HG03135 (cell line): ENCODE results near the gene SAMD8.
"Not testable (repeated sequence)": the region's sequence is repeated elsewhere in the genome, so short reads cannot be mapped to it uniquely, and the experiment has no call there.

Source experiments
- ATAC-seq: cut with Tn5 transposase; IDR thresholded peaks from one replicate; pipeline ENCODE4 v1.9.1; 2021; ENCODE audit warnings: mild to moderate bottlenecking, moderate library complexity; ENCODE audit not compliant: unreplicated experiment

Gene SAMD8

DNA sequence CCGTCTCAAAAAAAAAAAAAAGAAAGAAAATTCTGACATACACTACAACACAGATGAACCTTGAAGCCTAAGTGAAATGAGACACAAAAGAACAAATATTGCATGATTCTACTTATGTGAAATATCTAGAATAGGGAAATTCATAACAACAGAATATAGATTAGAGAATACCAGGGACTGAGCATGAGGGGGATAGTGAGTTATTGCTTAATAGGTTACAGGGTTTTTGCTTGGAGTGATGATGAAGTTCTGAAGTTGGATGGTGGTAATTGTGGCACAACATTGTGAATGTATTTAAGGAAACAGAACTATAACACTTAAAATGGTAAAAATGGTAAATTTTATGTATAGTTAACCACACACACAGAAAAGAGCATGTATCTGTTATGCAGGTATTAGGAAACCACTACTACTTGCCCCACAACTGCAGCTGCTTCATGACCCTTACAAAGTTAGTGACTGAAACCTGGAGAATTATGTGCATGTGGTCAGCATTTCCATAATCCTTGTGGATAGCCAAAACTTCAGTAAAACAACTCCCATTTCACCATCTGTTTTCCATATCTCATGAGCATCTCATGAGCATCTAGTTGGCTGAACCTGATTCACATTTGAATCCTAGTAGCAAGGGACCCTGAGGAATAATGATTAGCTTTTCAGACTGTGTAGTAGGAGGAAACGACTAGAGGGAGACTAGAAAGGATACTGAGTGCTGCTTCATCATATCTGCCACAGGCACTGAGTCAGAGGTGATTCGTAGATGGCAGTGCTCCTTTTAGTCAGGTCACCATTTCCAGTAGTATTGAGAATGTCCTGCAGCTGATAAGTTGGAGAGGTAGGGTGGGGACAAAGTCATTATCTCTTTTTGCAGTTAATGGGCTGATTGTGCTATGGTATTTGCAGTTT is 26.3 kb downstream of the SAMD8 start:
- no peak for ATAC-seq

DNA sequence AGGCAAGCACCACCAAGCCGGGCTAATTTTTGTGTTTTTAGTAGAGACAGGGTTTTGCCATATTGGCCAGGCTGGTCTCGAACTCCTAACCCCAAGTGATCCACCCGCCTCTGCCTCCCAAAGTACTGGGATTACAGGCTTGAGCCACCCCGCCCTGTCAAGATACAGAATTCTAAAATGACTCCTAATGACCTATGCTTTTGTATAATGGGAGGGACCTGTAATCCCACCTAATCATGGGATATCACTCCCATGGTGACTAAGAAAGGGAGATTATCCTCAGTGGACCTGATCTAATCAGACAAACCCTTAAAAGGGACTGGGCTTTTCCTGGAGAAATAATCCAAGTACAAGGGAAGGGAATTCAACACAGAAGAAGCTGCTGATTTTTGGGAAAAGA is 28.8 kb downstream of the SAMD8 start:
- ATAC-seq, result no peak

DNA sequence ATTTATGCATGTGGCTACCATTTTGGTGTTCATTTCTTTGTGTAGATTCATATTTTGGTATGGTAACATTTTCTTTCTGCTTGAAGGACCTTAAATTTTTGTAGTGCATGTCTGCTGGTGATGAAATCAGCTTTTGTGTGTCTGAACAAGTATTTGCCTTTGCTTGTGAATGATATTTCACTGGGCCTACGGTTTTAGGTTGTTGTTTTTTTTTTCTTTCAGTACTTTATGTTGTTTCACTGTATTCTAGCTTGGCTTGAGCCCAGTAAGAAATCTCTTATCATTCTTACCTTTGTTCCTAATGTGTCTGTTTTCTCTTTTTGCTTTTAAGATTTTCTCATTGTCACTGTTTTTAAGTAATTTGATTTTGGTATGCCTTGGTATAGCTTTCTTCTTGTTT is 31.9 kb downstream of the SAMD8 start:
- no peak for ATAC-seq

DNA sequence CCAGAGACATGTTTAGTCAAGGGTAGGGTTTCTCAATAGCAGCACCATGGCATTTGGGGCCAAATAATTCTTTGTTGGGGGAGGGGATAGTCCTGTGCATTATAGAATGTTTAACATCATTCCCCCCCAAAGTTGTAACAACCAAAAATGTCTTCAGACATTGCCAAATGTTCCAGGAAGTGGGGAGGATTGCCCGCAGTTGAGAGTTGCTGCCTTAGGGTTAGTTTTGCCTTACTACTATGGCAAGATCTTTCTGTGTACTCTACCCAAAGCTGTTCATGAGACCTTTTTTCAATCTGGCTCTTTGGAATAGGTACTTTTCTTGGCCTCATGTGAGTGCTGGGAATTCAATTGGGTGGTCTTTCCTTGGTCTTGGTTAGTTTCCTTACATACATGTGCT is 34.1 kb downstream of the SAMD8 start:
- ATAC-seq, result no peak

DNA sequence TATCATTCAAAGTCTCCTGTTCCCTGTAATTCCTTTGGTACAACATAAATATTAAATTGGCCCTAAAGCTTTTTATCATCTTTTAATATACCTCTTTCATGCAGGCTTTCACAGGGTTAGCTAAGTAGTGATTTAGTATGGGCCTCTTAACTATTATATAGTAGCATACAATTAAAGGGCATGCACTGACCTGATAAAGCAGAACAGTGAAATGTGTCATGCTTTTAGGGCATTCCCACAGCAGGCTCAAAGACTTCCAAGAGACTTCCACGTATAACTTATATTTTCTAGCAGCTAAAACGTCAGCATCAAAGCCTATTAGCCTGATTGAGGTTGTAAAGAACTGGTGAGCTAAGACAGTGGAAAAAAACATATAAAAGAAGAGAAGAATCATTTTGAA is 35.3 kb downstream of the SAMD8 start:
- no peak for ATAC-seq

DNA sequence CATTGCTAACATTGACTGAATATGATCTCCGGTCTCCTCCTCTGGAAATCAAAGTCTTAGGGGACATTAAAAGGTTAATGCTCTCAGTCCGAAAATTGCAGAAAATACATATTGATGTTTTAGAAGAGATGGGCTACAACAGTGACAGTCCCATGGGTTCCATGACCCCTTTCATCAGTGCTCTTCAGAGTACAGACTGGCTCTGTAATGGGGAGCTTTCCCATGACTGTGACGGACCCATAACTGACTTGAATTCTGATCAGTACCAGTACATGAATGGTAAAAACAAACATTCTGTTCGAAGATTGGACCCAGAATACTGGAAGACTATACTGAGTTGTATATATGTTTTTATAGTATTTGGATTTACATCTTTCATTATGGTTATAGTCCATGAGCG is 39.2 kb downstream of the SAMD8 start:
- no peak for ATAC-seq

DNA sequence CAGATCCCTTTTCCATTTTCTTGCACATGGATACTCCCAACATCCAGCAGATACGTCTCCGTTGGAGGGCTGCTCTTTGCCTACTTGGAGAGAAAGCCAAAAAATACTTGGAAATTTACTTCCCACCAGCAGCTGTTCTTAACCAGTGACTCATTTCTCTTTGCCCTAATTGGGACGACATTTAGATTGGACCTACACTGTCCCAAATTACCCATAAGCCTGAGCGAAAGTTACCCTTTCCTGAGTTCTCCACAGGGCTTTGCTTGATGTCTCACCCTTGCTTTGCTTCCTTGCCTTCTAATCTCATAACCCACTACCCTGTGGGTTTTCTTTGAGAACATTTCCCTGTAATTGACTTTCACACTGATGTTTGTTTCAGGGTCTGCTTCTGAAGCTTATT is 48.1 kb downstream of the SAMD8 start:
- no peak for ATAC-seq

DNA sequence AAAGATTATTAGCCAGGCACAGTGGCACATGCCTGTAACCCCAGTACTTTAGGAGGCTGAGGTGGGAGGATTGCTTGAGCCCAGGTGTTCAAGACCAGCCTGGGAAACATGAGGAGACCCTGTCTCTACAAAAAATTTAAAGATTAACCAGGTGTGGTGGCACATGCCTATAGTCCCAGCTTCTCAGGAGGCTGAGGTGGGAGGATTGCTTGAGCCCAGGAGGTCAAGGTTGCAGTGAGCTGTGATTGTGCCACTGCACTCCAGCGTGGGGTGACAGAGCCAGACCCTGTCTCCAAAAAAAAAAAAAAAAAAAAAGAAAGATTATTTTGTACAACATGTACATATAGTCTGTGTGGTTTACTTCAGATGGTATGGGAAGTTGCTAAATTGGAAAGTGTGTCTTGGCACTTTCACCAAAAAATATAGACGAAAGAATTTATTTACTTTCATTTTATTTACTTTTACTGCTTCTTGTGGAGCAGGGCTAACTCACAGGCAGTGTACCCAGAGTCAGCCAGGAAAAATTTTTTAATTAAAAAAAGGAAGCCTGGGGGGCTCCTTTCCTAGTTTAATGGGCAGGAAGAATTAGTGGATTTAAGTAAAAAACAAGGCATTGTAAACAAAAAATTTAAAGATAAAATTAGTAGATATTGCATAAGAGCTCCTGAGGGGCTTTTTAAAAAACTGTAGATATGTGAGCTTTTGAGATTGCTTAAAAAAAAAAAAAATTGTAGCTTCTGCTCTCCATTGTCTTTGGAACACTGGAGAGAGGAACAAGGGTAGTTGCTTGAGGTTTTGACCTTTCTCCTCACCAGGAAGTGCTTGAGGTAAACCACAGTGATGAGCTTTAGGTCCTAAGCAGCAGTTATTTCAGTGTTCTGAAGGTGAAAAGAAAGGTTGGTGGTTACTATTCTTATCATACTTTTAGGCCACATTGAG is 54.5 kb downstream of the SAMD8 start:
- ATAC-seq, result peak; percentile 78

DNA sequence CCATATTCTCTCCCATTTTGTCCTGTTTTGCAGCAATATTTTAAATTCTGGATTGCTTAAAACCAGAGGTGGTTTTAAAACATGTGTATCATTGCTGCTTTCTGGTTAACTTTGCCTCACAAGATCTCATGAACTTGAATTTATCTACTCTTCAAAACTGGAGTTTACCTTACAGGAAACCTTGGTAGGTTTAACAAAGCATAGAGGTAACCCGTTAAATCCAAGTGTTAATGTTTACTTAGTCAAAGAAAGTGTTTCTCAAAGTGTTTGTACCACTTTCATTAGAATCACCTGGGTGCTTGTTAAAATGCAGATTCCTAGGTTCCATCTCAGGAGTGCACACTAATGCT is 55.1 kb downstream of the SAMD8 start:
- no peak for ATAC-seq

DNA sequence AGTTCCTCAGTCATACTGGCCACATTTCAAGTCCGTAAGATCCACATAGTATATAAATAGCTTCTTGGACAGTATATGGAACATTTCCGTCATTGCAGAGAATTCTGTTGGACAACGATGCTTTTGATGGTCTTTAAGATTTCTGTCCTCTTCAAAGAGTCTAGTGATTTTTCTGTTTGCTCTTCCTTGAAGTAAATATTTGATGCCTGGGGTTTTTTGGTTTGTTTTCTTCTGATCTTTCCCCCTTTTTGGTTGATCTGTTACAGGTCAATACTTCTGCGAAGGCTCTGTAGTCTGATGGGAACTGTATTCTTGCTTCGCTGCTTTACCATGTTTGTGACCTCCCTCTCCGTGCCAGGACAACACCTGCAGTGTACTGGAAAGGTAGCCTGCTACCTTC is 56.8 kb downstream of the SAMD8 start:
- no peak for ATAC-seq

DNA sequence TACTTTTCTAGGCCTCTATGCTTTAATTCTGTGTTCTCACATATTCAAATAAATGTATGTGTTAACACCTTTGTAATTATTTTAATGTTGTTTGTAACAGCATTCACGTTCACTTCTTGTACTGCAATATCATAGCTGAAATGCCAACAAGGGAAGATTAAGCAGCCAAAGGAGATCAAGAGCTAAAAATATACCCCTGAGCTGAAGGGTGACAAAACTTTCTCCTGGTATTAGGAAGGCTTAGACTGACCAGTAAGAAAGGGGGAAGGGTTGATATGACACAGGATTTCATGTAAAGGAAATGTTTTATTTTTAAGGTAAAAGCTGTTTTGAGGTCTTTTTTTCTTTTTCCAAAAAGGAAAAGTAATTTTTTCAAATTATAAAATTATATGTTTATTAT is 58.8 kb downstream of the SAMD8 start:
- no peak for ATAC-seq

DNA sequence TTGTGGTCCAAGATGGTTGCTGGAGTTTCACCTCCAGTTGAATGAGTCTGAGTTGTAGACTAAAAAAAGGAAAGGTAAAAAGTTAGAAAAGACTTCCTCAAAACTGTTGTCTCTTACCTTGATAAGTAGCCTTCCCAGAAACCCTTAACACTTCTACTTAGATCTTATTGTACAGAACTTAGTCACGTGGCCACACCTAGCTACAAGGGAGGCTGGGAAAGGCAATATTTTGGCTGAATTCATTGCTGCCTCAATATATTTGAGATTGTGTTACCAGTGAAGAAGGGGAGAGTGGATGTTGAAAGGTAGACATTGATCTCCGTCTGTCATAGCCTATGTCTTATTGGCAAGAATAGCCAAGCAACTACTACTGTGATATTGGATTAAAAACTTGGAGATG is 63.6 kb downstream of the SAMD8 start:
- ATAC-seq, result no peak

DNA sequence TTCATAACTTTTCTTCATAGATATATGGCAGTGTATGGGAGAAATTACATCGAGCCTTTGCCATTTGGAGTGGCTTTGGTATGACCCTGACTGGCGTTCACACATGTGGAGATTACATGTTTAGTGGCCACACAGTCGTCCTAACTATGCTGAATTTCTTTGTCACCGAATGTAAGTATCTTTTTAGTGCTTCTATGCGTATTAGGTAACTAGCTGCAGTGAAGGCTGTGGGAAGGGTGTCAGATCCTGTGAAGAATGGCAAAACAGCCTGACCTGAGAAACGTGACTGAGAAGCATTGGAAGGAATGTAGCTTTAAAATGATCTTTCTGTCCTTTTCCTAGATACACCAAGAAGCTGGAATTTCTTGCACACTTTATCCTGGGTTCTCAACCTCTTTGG is 64.6 kb downstream of the SAMD8 start:
- no peak for ATAC-seq

DNA sequence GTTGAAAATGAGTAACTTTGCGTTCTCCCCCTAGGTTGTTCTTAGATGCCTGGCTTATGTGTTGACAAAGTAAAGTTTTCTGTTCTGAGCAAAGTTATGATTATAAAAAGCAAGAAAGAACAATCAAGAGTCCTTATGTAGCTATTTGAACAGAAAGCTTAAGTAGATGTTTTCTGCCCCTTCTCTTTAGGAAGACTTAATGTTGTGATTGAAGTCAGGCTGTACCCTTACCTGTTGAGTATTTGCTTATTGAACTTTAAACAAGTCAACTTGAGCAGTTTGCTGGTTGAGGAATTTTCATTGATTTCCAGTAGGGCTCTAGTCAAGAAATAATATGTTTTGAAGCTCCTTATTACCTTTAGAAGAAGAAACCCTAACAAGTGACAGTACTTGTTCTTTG is 65.3 kb downstream of the SAMD8 start:
- no peak for ATAC-seq

DNA sequence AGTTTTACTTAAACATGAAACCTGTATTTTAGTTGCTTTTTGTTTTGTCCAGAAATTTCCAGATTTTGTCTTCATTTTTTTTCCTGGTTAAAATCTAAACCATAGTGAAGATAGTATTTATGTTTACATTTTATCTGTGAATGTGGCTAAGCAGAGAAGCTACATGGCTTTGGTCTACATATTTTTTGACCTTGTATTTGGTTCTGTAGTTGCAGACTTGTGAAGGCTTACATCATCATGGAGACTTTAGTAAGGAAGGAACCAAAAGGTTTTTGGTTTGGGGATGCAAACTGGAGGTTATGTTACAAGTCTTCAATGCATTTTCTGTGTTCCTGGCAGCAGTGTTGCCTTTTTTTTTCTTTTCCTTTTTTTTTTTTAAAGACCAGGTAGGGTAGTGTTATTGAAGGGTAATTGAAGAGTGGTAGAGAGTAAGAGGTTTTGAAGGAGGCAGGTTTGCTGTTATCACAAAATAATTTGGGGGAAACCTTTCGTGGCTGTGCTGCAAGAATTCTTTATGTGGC is 68.3 kb downstream of the SAMD8 start:
- ATAC-seq, result no peak

DNA sequence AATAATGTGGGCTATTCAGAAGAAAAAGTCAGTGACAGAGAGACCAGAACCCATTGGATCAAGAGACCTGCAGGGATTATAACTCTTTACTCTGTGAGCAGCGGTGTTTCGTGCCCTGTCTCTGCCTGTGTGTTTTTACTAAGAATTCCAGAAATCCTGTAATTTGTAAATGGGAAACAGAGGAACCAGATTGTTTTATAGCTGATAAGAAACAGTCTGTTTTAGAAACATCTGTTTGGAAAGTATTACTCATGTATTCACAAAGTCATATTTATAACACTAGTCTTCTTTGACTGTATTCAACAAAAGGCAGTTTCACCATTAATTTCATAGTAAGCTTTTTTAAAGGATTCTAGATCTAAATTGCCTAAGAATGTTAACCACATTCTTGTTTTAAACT is 69.1 kb downstream of the SAMD8 start:
- no peak for ATAC-seq

DNA sequence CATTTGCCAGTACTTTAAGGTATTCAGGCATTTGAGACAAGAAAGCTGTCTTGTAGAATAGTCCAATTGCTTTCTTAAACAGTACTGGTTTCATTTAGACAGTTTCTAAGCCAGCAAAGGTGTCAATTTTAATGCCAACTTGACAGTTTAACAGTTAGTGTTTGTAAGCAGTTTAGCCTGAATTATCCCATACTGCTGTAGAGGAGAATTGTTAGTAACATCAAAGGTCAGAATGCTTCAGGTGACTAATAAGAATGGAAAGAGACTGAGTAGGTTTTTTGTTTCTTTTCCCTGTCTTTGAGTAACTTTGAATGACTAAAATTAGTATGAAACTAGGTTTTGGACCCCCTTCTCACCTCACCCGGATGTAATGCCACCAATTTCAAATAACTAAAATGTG is 69.6 kb downstream of the SAMD8 start:
- no peak for ATAC-seq

DNA sequence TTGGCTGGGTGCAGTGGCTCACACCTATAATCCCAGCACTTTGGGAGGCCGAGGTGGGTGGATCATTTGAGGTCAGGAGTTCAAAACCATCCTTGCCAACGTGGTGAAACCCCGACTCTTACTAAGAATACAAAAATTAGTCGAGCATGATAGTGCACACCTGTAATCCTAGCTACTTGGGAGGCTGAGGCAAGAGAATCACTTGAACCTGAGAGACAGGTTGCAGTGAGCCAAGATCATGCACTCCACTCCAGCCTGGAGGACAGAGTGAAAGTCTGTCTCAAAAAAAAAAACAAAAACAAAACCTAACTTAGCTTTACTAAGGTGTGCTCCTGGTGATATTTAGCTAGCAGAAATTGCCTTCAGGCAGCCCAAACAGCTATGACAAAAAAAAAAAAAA is 74.9 kb downstream of the SAMD8 start:
- ATAC-seq, result no peak

DNA sequence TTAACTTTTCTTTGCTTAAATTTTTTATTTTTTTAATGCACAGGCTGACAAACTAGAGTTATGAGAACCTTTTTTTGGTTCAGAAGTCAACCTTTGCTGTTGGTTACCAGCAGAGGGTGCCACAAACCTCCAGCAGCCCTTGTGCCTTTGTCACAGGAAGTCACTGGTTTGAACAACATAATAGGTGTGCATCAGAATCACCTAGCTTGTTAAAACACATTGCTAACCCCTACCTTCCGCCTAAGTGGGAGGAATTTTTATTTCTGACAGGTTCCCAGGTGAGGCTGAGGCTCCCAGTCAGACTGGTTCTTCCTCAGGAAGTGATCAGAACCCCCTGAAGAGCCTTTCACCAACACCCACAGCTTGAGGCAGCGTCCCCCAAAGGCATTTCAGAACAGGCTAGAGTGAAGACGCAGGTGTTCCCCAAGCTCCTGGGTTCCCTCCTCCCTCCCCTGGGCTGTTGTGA is 76.5 kb downstream of the SAMD8 start:
- ATAC-seq, result no peak

DNA sequence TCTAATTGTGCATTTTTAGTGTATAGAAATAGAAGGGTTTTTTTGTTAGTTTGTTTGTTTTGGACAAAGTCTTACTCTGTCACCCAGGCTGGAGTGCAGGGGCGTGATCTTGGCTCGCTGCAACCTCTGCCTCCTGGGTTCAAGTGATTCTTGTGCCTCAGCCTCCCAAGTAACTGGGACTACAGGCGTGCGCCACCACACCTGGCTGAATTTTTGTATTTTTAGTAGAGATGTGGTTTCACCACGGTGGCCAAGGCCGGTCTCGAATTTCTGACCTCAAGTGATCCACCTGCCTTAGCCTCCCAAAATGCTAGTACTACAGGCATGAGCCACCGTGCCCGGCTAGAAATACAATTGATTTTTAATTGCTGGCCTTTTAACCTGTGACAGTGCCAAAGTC is 77.1 kb downstream of the SAMD8 start:
- not testable (repeated sequence) for ATAC-seq

DNA sequence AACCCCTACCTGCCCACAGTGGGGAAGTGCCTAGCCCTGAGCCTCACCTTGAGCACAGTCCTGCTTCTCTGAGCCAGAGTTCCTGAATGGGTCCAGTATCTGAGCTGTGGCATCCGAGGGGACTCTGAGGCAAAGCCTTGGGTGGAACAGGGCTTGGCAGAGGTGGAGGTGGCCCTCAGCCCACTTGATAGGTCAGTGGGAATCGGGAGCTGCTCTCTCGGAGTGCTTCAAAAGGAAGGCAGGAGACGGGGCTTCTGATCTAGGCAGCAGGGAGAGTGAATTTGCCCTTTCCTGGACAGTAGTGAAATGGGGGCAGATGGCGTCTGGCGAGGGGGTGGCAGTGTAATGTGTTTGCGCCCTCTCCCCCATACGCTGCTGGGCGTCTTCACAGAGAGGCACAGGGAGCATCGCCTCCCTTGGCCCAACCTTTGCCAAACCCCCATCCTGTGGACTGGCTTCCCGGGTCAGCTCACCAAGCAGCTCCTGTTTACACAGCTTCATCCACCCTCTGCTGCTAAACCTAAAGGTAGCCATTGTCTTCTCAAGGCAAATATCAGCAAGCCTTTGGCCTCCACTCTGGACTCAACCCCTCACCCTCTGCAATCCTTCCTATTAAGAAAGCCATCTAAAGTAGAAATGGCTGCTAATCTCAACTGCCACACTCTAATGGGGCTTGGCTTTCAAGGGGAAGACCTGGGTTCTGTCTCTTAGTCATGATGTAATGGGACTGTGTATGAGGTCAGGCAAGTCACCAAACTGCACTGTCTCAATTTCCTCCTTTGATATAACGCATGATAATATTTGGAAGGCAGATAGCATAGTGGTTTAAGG is 78.0 kb downstream of the SAMD8 start:
- no peak for ATAC-seq
